ENCODE results near the gene ALS2CL.

Gene ALS2CL

GRCh38 chr3:46666453-46666845, 27.0 kb downstream of the ALS2CL start:
- no peak for TF ChIP-seq TEAD4 (IDR thresholded peaks at IDR 0.05)
- TF ChIP-seq TAF1 (IDR thresholded peaks at IDR 0.05; ENCODE audit: low read depth): no peak
- no peak for TF ChIP-seq ZBTB7A (IDR thresholded peaks at IDR 0.05; ENCODE audit: low read depth)
- TF ChIP-seq YY1 (IDR thresholded peaks at IDR 0.05; ENCODE audit: low read depth): no peak
- TF ChIP-seq MAX (IDR thresholded peaks at IDR 0.05): no peak
- TF ChIP-seq CREB1 (IDR thresholded peaks at IDR 0.05; ENCODE audit: low read depth): no peak
- TF ChIP-seq EP300 (IDR thresholded peaks at IDR 0.05; ENCODE audit: borderline replicate concordance): no peak
- TF ChIP-seq CEBPB (IDR thresholded peaks at IDR 0.05): no peak
- TF ChIP-seq USF1 (IDR thresholded peaks at IDR 0.05): no peak
- no peak for TF ChIP-seq TCF12 (IDR thresholded peaks at IDR 0.05; ENCODE audit: low read depth)
- TF ChIP-seq REST (IDR thresholded peaks at IDR 0.05; ENCODE audit: low read depth): no peak
- TF ChIP-seq RAD21 (IDR thresholded peaks at IDR 0.05; ENCODE audit: low read depth): no peak
- no peak for TF ChIP-seq FOXM1 (IDR thresholded peaks at IDR 0.05; ENCODE audit: borderline replicate concordance, low read depth)
- TF ChIP-seq EGR1 (IDR thresholded peaks at IDR 0.05): no peak

GRCh38 chr3:46665763-46666452, 27.6 kb downstream of the ALS2CL start:
- no peak for TF ChIP-seq TCF12 (IDR thresholded peaks at IDR 0.05; ENCODE audit: low read depth)
- no peak for TF ChIP-seq EP300 (IDR thresholded peaks at IDR 0.05; ENCODE audit: borderline replicate concordance)
- no peak for TF ChIP-seq USF1 (IDR thresholded peaks at IDR 0.05)
- no peak for TF ChIP-seq TAF1 (IDR thresholded peaks at IDR 0.05; ENCODE audit: low read depth)
- TF ChIP-seq EGR1 (IDR thresholded peaks at IDR 0.05): no peak
- no peak for TF ChIP-seq ZBTB7A (IDR thresholded peaks at IDR 0.05; ENCODE audit: low read depth)
- TF ChIP-seq CREB1 (IDR thresholded peaks at IDR 0.05; ENCODE audit: low read depth): no peak

- no peak for TF ChIP-seq ZBTB7A (IDR thresholded peaks at IDR 0.05; ENCODE audit: low read depth)
- no peak for TF ChIP-seq USF1 (IDR thresholded peaks at IDR 0.05)
- no peak for TF ChIP-seq RAD21 (IDR thresholded peaks at IDR 0.05; ENCODE audit: low read depth)
- no peak for TF ChIP-seq TEAD4 (IDR thresholded peaks at IDR 0.05)
- no peak for TF ChIP-seq YY1 (IDR thresholded peaks at IDR 0.05; ENCODE audit: low read depth)
- TF ChIP-seq TCF12 (IDR thresholded peaks at IDR 0.05; ENCODE audit: low read depth): no peak
- no peak for TF ChIP-seq FOXM1 (IDR thresholded peaks at IDR 0.05; ENCODE audit: borderline replicate concordance, low read depth)
- TF ChIP-seq NFIC (IDR thresholded peaks at IDR 0.05): no peak
- no peak for TF ChIP-seq CREB1 (IDR thresholded peaks at IDR 0.05; ENCODE audit: low read depth)
- TF ChIP-seq EGR1 (IDR thresholded peaks at IDR 0.05): no peak
- no peak for TF ChIP-seq MAX (IDR thresholded peaks at IDR 0.05)
Observed at GRCh38 chr3:46664971-46665762, 28.3 kb downstream of the ALS2CL start.

GRCh38 chr3:46664188-46664970, 29.1 kb downstream of the ALS2CL start:
- TF ChIP-seq ZBTB7A (IDR thresholded peaks at IDR 0.05; ENCODE audit: low read depth) (no peak), TEAD4 (IDR thresholded peaks at IDR 0.05) (no peak), NFIC (IDR thresholded peaks at IDR 0.05) (no peak), CREB1 (IDR thresholded peaks at IDR 0.05; ENCODE audit: low read depth) (no peak), REST (IDR thresholded peaks at IDR 0.05; ENCODE audit: low read depth) (no peak), TAF1 (IDR thresholded peaks at IDR 0.05; ENCODE audit: low read depth) (no peak), USF1 (IDR thresholded peaks at IDR 0.05) (no peak), TCF12 (IDR thresholded peaks at IDR 0.05; ENCODE audit: low read depth) (no peak), YY1 (IDR thresholded peaks at IDR 0.05; ENCODE audit: low read depth) (no peak), EP300 (IDR thresholded peaks at IDR 0.05; ENCODE audit: borderline replicate concordance) (no peak), EGR1 (IDR thresholded peaks at IDR 0.05) (no peak), RAD21 (IDR thresholded peaks at IDR 0.05; ENCODE audit: low read depth) (no peak)

All from Ishikawa (cell line).